GM12864 (cell line): Measurements from ENCODE around the gene HCRTR2.
"Not testable (repeated sequence)": the region's sequence is repeated elsewhere in the genome, so short reads cannot be mapped to it uniquely, and the experiment has no call there.

Source experiments
- DNase-seq: peaks from one replicate; pipeline ENCODE4 v3.0.0-alpha.2; 2011; ENCODE audit warnings: low read depth
- H3K4me3 ChIP-seq: 2 replicates; pipeline ENCODE4 v1.5.1; 2011; ENCODE audit warnings: mild to moderate bottlenecking, low read depth, low read length, control low read depth
- CTCF ChIP-seq: IDR thresholded peaks from 2 replicates; pipeline ENCODE4 v1.5.1; 2011; ENCODE audit warnings: low read depth, mild to moderate bottlenecking, moderate library complexity, low read length, control low read depth, inconsistent platforms; ENCODE audit errors: missing control alignments

HCRTR2 gene

GRCh38 chr6:55282115-55282514, 107.8 kb downstream of the HCRTR2 start:
- no peak overlapping the region for H3K4me3 ChIP-seq
- no peak for TF ChIP-seq CTCF
- no peak for DNase-seq

- TF ChIP-seq CTCF, result no peak
- no peak for DNase-seq
- H3K4me3 ChIP-seq, result no peak overlapping the region
Observed at GRCh38 chr6:55286824-55287223, 112.5 kb downstream of the HCRTR2 start.

GRCh38 chr6:55290736-55291135, 116.4 kb downstream of the HCRTR2 start:
- no peak overlapping the region for H3K4me3 ChIP-seq
- DNase-seq, result no peak
- no peak for TF ChIP-seq CTCF

GRCh38 chr6:55293116-55293515, 118.8 kb downstream of the HCRTR2 start:
- DNase-seq, result no peak
- TF ChIP-seq CTCF, result peak; percentile 43
- no peak overlapping the region for H3K4me3 ChIP-seq

- H3K4me3 ChIP-seq, DNase-seq: not testable (repeated sequence)
Observed at GRCh38 chr6:55297214-55297613, 122.9 kb downstream of the HCRTR2 start.

- no peak overlapping the region for H3K4me3 ChIP-seq
- no peak for TF ChIP-seq CTCF
- no peak for DNase-seq
Observed at GRCh38 chr6:55299286-55299985, 125.1 kb downstream of the HCRTR2 start.

- no peak for DNase-seq
- TF ChIP-seq CTCF, result no peak
- H3K4me3 ChIP-seq, result no peak overlapping the region
Observed at GRCh38 chr6:55304747-55305146, 130.4 kb downstream of the HCRTR2 start.
